Kidney (tissue), 14 donors: ENCODE measurements around the gene KCTD14. TPM values are rescaled to one million over a fixed set of nuclear protein-coding genes. Genes with fewer than 3 reads are reported as not detected.

Source experiments
- DNase-seq, 5 donors: peaks; one replicate each; pipeline ENCODE4 v3.0.0-alpha.2; 2013 to 2020
- FAIRE-seq: peaks from 2 replicates; lab custom pipeline; 2012; peaks lifted over from hg19 to GRCh38; lab: Jason Lieb, UNC
- H3K27ac ChIP-seq, 2 donors: one replicate each; pipeline ENCODE4 v1.7.0; 2013; ENCODE audit warnings: low read depth in 2 of 2, low read length in 2 of 2, inconsistent platforms in 1 of 2
- H3K27me3 ChIP-seq: one replicate; pipeline ENCODE4 v1.7.1; 2013; ENCODE audit warnings: low read length, inconsistent platforms; ENCODE audit not compliant: control insufficient read depth, insufficient read depth
- H3K36me3 ChIP-seq, 3 donors: one replicate each; pipeline versions ENCODE4 v1.7.0 to v1.7.1; 2013; ENCODE audit warnings: low read length in 3 of 3, control low read depth in 1 of 3, inconsistent platforms in 1 of 3; ENCODE audit not compliant: insufficient read depth in 3 of 3, control insufficient read depth in 2 of 3
- H3K4me1 ChIP-seq, 3 donors: one replicate each; pipeline versions ENCODE4 v1.7.0 to v1.7.1; 2013; ENCODE audit warnings: low read length in 3 of 3, inconsistent platforms in 1 of 3, low read depth in 1 of 3; ENCODE audit not compliant: control insufficient read depth in 2 of 3, insufficient read depth in 2 of 3
- H3K4me3 ChIP-seq, 3 donors: one replicate each; pipeline versions ENCODE4 v1.7.0 to v1.8.1; 2013; ENCODE audit warnings: low read length in 3 of 3, control low read depth in 1 of 3, inconsistent platforms in 1 of 3
- H3K9ac ChIP-seq, 3 donors: one replicate each; pipeline versions ENCODE4 v1.7.0 to v1.7.1; 2013; ENCODE audit warnings: low read length in 3 of 3, control low read depth in 1 of 3, inconsistent platforms in 1 of 3
- H3K9me3 ChIP-seq, 3 donors: one replicate each; pipeline versions ENCODE4 v1.7.0 to v1.7.1; 2013; ENCODE audit warnings: low read length in 3 of 3, control low read depth in 1 of 3, inconsistent platforms in 1 of 3; ENCODE audit not compliant: control insufficient read depth in 2 of 3, insufficient read depth in 1 of 3
- intact Hi-C: fragments of 100-400 bp; cut with DNase I; formaldehyde crosslinking; loops from one replicate; pipeline ENCODE4 v1.11.1; 2022
- polyA plus RNA-seq: library from polyadenylated mRNA; stranded (reverse); fragments of 350-450 nt; fragmentation: Illumina TruSeq; extraction: RNeasy Lipid Tissue Mini Kit (QIAGEN cat#74804); gene quantifications from one replicate; pipeline ENCODE4 v1.2.3, GENCODE V29; 2014; ENCODE audit warnings: low read depth, low replicate concordance; ENCODE audit not compliant: insufficient read depth
- total RNA-seq: library from RNA; stranded (reverse); fragmentation: NEBNext Ultra II Directional; extraction: Animal tissue kit (Norgen Biotek cat#: 25700); gene quantifications from one replicate; pipeline ENCODE4 v1.2.1, GENCODE V29; 2021
- TF ChIP-seq, protein P1 (sequence below): IDR thresholded peaks from 3 replicates; pipeline ENCODE4 v1.5.1; 2012; ENCODE audit warnings: mild to moderate bottlenecking, moderate library complexity, borderline replicate concordance; ENCODE audit not compliant: insufficient read depth; ENCODE audit errors: extremely low read depth
- donor health status: control.
- donor health status: control.
- donor health status: control.
- donor health status: control.
- donor health status: control.
- donor health status: DM: yes; HTN: yes; CAD: no.
- donor health status: Normal renal cell carcinoma (clear cell type).

Gene KCTD14
- total and polyA plus RNA-seq, 2 donors from 2014 or later: 13.7 to 14.8 TPM

DNA sequence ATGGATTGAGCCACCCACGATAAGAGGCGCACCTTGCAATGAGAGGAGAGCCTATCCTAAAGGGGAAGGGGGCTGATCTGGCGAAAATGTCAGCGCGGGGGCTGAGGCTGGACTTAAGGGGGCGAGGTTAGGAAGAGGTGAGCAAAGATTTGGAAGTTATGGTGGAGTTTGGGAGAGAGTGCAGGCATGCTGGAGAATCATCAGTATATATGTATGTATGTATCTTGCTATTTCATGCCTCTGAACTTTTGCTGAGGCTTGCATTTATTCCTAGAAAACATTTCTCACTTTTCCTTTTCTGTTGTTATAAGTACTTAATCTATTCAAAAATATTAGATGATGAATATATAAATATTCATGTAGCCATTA is 23.4 kb upstream of the KCTD14 start:
- Histone ChIP-seq H3K36me3 (no peaks in the 10 kb centered on the region), H3K4me1 (peaks cover 0 to 8% (median 5%) of the 10 kb centered on the region in 3 donors), H3K4me3 (peak overlapping the region in 1 of 3 donors; percentile 77), H3K9me3 (no peaks in the 10 kb centered on the region), H3K27ac (no peak overlapping the region), H3K9ac (peak overlapping the region in 1 of 3 donors; percentile 30), H3K27me3 (no peaks in the 10 kb centered on the region)
- TF ChIP-seq, protein P1, sequence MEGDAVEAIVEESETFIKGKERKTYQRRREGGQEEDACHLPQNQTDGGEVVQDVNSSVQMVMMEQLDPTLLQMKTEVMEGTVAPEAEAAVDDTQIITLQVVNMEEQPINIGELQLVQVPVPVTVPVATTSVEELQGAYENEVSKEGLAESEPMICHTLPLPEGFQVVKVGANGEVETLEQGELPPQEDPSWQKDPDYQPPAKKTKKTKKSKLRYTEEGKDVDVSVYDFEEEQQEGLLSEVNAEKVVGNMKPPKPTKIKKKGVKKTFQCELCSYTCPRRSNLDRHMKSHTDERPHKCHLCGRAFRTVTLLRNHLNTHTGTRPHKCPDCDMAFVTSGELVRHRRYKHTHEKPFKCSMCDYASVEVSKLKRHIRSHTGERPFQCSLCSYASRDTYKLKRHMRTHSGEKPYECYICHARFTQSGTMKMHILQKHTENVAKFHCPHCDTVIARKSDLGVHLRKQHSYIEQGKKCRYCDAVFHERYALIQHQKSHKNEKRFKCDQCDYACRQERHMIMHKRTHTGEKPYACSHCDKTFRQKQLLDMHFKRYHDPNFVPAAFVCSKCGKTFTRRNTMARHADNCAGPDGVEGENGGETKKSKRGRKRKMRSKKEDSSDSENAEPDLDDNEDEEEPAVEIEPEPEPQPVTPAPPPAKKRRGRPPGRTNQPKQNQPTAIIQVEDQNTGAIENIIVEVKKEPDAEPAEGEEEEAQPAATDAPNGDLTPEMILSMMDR: no peak
- intact Hi-C loops: no loop called here
- FAIRE-seq: no peak
- no peak for DNase-seq

DNA sequence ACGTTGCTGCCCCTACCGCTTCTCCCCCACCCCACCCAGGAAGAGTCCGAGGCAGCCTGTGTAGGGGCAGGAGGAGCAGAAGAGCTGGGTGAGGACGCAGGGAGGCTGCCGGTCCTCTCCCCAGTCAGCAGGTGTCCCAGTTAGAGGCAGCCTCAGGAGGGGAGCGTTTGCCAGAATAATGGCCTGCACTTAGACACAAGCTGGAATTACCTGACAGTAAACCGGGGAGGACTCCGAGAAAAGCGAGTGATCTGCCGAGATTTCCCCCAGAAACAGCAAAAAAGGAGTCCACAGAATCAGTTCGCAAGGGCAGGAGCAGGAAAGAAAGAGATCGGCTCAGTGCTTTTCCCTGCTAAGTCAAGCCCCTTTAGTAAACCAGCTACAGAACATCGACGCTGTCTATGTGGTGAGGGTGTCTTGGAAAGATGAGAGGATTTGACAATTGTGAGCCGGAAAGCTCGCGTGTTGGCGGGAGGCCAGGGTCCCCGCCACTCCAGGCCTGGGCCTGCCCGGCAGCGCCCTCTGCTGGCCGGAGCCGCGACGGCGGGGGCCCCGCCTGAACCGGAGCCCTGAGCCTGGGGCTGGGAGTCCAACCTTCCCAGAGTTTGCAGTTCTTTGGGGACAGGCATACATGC is 22.9 kb upstream of the KCTD14 start:
- H3K4me1 ChIP-seq: peaks cover 0 to 8% (median 5%) of the 10 kb centered on the region in 3 donors
- no peaks in the 10 kb centered on the region for H3K36me3 ChIP-seq
- FAIRE-seq (no peak), DNase-seq (peak; percentile 83 to 93 (median 90))
- no peaks in the 10 kb centered on the region for H3K27me3 ChIP-seq
- H3K4me3 ChIP-seq: peak overlapping the region; percentile 77 to 97 (median 88)
- no peaks in the 10 kb centered on the region for H3K9me3 ChIP-seq
- H3K9ac ChIP-seq: peak overlapping the region; percentile 52 to 75 (median 74)
- TF ChIP-seq, protein P1: peak; percentile 94
- H3K27ac ChIP-seq: peak overlapping the region in 1 of 2 donors; percentile 11
- intact Hi-C loops: no loop called here

DNA sequence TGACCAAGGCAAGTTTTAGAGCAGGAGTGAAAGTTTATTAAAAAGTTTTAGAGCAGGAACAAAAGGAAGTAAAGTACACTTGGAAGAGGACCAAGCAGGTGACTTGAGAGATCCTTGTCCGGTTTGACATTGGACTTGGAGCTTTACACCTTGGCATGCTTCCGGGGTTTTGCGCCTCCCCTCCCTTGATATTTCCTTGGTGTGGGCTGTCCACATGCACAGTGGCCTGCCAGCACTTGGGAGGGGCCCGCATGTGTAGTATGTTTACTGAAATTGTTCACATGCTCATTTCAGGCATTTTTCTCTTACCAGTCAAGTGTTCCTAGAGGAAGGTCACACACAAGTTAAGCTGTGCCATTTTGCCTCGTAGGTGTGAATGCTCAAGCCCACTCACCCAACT is 21.6 kb upstream of the KCTD14 start:
- Histone ChIP-seq H3K36me3 (no peaks in the 10 kb centered on the region), H3K27ac (peak overlapping the region in 1 of 2 donors; percentile 38), H3K9ac (no peak overlapping the region), H3K27me3 (no peaks in the 10 kb centered on the region), H3K4me1 (peaks cover 5 to 14% (median 11%) of the 10 kb centered on the region in 3 donors), H3K9me3 (no peaks in the 10 kb centered on the region), H3K4me3 (no peak overlapping the region)
- no peak for DNase-seq
- TF ChIP-seq, protein P1: no peak
- no peak for FAIRE-seq
- intact Hi-C loops: no loop called here
